Stimulated activated CD8-positive, alpha-beta memory T cell treated with anti-CD3 and anti-CD28 coated beads, Interleukin-2, amount 100 ng/mL, for 48 hours (primary cell): ENCODE results near the gene MYO15A.

Source experiments
- DNase-seq, 2 donors: peaks; one replicate each; pipeline ENCODE4 v3.0.0-alpha.2; 2020; ENCODE audit warnings: low read depth in 2 of 2

Gene MYO15A

GRCh38 chr17:18108401-18109312, at the start of gene MYO15A:
TSS of gene MYO15A (plus strand) at chr17:18108756. CDS start at chr17:18118801, 10,045 bp downstream.
- no peak for DNase-seq

GRCh38 chr17:18059283-18059682, 49.3 kb upstream of the MYO15A start:
- no peak for DNase-seq

DNA sequence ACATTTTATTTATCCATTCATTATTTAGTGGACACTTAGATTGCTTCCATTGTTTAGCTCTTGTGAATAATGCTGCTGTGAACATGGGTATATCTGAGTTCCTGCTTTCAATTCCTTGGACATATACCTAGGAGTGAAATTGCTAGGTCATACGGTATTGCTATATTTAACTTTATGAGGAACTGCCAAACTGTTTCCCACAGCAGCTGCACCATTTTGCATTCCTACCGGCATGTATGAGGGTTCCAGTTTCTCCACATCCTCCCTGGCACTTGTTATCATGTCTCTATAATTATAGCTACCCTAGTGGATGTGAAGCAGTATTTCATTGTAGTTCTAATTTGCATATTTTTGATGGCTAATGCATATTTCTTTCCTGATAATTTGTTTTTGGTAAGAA, 44.5 kb upstream of the MYO15A start:
- no peak for DNase-seq

DNA sequence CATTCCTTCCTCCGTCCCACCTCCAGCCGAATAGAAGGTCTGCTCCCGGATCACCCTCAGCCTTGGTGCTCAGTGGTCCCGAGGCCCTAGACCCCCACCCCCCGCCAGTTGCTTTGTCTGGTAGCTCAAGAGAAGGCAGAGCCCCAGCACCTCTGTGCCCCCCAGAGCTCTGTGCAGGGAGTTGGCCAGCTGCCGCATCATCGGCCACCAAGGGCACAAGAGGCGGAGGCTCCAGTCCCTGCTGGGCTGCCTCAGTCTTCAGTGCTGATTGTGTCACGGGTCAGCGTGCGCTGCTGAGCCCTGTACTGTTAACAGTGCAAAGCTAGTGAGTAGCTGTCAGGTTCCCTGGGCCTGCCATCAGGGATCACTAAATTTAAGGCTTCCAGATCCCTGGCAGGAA, 43.0 kb upstream of the MYO15A start:
- DNase-seq: no peak

- DNase-seq: no peak
Measured at GRCh38 chr17:18066866-18067265, 41.7 kb upstream of the MYO15A start.

- DNase-seq: no peak
Measured at GRCh38 chr17:18069101-18069500, 39.5 kb upstream of the MYO15A start.

- DNase-seq: no peak
Measured at GRCh38 chr17:18070861-18071340, 37.7 kb upstream of the MYO15A start.

DNA sequence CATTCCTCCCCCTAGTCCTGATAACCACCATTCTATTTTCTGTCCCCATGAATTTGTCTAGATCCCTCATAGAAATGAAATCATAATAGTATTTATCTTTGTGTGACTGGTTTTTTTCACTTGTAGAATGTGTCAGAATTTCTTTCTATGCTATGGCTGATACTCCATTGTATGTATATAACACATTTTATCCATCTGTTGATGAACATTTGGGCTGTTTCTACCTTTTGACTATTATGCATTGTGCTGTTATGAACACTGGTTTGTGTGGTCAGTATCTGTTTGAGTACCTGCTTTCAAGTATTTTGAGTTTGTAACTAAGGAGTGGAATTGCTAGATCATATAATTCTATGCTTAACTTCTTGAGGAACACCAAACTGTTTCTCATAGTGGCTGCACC, 36.8 kb upstream of the MYO15A start:
- DNase-seq: no peak

DNA sequence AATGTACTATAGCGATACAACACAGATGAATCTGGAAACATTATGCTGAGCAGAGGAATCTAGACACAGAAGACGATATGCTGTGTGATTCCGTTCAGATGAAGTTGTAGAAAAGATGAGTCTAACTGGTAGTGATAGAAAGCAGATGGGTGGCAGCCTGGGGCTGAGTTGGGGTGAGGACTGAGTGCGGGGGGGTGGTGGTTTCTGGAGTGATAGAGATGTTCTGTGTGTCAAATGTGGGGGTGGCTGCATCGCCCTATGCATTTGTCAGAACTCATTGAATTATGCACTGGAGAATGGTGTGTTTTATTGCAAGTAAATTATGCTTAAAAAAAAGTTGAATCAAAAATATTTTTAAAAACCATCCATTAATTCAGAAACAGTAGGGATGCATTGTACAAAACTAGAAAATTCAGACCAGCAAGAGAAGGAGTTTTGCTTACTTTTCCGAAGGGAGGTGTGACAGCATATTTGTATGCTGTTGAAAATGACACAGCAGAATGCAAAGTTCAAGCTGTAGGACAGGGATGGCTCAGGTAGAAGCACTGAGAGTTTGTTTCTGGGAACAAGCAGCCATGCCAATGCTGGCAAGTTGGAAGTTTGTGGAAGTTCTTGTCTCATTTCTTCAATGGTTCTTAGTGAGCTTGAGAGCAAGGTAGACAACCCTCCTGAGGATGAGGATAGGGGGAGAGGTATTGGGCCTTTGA, 33.8 kb upstream of the MYO15A start:
- DNase-seq: no peak

GRCh38 chr17:18076936-18077335, 31.6 kb upstream of the MYO15A start:
- DNase-seq: no peak

- no peak for DNase-seq
Measured at GRCh38 chr17:18079543-18079942, 29.0 kb upstream of the MYO15A start.

DNA sequence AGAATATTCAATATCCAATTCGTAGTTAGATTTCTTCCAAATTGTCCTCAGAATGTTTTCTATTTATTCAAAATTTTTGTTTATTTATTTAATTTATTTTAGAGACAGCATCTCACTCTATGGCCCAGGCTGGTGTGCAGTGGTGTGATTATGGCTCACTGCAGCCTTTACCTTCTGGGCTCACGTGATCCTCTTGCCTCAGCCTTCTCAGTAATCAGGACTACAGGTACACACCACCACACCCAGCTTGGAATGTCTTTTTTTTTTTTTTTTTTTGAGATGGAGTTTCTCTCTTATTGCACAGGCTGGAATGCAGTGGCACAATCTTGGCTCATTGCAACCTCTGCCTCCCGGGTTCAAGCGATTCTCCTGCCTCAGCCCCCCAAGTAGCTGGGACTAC, 24.3 kb upstream of the MYO15A start:
- no peak for DNase-seq

DNA sequence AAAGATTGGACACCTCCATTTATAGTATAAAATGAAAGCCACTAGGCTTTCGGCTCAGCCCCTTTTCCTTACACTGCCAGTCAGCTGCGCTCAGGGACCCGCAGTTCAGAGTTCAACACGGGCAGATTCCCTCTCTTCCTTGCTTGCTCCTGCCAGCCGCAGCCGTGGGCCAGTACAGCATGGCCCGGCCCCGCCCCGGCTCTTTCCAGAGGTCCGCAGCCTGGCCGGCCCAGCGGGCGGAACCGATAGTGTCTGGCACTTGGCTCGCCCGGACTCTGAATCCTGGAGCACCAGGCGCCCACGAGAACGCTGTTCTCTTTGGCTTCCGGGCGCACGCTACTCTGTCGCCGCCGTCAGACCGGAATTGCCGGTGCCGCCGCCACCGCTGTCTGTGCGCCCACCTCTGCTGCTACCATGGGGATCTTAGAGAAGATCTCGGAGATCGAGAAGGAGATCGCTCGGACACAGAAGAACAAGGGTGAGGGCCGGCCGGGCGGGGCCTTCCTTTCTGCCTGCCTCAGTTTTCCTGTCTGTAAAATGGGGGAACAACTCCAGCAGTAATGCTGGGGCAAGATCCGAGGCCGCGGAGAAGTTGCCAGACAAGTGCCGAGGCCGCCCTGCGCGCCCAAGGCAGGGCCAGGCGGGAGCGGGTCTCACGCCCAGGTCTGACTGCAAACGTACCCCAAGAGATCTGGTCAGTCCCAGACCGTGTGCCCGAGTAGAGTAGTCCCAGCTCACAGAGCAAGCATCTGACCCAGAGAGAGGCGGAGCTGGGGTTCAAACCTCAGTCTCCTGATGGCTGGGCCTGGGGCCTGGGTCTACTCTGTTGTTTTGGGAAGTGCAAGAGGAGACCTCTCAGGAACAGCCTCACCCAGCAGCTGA, 20.7 kb upstream of the MYO15A start, which contains the start of gene DRG2:
Gene DRG2 (plus strand): TSS at position 339 of the 882 bp plus-strand sequence. CDS start 76 bp downstream, at position 415.
- DNase-seq: peak; percentile 83 to 87

GRCh38 chr17:18089613-18090012, 18.9 kb upstream of the MYO15A start:
- no peak for DNase-seq

DNA sequence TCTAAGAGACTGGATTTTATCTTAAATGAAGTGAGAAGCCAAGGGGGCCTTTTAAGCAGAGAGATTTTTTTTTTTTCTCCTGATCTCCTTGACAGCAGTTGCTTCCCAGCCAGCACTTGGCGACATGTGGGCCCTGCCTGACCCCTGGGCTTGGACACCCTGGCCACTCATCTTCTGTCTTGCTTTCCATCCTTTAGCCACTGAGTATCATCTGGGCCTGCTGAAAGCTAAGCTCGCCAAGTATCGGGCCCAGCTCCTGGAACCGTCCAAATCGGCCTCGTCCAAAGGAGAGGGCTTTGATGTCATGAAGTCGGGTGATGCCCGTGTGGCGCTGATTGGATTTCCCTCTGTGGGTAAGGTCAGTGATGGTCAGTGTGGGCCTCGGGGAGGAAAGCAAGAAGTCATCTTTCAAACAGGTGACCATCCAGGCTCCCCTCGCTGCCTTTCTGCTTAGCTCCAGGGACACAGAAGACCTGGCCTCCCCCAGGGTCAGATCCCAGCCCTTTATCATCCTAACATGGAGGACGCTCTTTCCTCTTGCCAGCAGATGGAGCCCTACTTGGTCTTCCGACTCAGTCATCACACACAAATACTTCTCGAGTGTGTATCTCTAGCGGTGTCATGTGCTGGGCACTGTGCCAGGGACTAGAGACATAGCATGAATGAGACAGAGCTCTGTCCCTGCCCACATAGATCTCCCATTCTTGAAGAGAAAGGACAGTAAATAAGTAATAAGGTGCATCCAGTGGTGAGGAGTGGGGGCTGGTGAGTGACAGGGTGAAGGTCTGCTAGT, 14.7 kb upstream of the MYO15A start:
- DNase-seq: peak in 1 of 2 donors; percentile 10

GRCh38 chr17:18094409-18094807, 14.1 kb upstream of the MYO15A start:
- no peak for DNase-seq

- no peak for DNase-seq
Measured at GRCh38 chr17:18099516-18099915, 9.0 kb upstream of the MYO15A start.

GRCh38 chr17:18100616-18101015, 7.9 kb upstream of the MYO15A start:
- no peak for DNase-seq

GRCh38 chr17:18101828-18102227, 6.7 kb upstream of the MYO15A start:
- DNase-seq: no peak

- no peak for DNase-seq
Measured at GRCh38 chr17:18102640-18103039, 5.9 kb upstream of the MYO15A start.

GRCh38 chr17:18105027-18105426, 3.5 kb upstream of the MYO15A start:
- DNase-seq: no peak
